Kidney tubule cell (primary cell): ENCODE data around the gene SYTL2.
A peak's percentile ranks its signal among the peaks of the same experiment; 100 is the strongest.

Source experiments
- DNase-seq: peaks from one replicate; pipeline ENCODE4 v3.0.0-alpha.2; 2018; ENCODE audit warnings: low spot score

SYTL2 gene

DNA sequence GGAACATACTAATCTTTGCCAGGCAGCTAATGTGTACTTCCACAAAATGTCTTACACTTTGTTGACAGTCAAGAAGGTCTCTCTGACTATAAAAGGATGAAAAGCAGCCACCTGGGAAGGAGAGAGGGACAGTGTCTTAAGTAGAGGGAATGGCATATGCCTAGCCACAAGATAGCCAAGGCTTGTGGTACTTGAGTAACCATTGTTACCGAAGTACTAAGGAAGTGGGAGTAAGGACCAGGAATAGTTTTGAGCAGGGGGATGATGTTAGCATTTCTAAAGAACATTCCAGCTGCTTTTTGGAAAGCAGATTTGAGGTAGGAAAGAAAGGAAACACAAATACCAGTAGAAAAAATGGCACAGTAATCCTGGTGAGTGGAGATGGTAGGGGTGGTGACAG is 159.8 kb downstream of the SYTL2 start:
- DNase-seq, result no peak

DNA sequence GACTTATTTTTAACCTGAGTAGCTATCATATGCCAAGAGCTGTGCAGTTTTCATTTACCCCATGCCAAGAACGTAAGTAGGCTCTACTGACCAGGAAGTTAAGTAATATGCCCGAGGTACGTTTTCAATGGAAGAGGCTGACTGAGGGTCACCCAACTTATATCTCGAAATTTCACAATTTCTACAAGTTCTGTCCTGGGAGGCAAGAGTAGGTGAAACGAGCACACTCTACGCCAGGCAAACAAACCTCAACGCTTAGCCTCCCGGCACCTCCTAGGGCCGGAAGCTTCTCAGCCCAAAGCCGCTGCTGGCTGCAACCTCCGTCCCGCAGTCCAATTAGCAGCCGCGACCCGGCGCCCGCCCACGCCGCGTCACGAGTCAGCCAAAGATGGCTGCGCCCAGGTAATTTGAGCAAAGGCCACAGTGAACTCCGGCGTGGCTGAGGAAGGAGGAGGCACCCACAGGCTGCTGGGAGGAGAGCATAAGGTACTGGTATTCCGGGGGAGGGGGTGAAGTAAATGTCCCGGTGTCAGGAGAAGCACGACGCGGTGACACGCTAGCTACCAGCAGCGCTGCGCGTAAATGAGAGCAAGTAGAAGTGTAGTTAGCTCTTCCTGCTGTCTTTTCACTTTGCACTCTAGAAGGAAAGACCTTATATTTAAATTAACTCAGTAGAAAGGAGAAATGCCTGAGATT is 163.2 kb downstream of the SYTL2 start, which contains the start of gene TMEM126A:
TMEM126A (plus strand) TSS at position 364 of the 696 bp plus-strand sequence. CDS start 2,289 bp downstream, outside the sequence.
- DNase-seq, result peak; percentile 93

DNA sequence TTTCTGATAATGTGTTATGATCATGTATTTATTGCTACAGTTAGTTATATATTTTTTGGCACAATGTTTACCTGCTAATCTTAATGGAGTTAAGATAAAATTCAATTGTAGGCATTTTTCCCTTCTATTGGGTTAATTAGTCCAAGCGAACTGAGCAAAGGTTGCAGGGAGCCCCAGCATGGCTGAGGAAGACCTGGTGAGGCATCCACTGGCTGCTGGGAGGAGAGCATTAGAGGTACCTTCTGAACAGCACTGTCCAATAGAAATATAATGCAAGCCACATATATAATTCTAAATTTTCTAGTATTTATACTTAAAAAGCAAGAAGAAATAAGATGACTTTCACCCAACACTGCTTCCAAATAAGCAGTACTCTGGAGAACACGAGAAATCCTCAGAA is 163.9 kb downstream of the SYTL2 start:
- DNase-seq, result no peak
